NCI-H146 treated with DMSO at 0.1 percent for 48 hours (cell line): ENCODE measurements around the gene RTF2.

Source experiments
- DNase-seq: peaks from one replicate; lab custom pipeline; 2025; ENCODE audit not compliant: unreplicated experiment; lab: John Stamatoyannopoulos, UW

Gene RTF2

DNA sequence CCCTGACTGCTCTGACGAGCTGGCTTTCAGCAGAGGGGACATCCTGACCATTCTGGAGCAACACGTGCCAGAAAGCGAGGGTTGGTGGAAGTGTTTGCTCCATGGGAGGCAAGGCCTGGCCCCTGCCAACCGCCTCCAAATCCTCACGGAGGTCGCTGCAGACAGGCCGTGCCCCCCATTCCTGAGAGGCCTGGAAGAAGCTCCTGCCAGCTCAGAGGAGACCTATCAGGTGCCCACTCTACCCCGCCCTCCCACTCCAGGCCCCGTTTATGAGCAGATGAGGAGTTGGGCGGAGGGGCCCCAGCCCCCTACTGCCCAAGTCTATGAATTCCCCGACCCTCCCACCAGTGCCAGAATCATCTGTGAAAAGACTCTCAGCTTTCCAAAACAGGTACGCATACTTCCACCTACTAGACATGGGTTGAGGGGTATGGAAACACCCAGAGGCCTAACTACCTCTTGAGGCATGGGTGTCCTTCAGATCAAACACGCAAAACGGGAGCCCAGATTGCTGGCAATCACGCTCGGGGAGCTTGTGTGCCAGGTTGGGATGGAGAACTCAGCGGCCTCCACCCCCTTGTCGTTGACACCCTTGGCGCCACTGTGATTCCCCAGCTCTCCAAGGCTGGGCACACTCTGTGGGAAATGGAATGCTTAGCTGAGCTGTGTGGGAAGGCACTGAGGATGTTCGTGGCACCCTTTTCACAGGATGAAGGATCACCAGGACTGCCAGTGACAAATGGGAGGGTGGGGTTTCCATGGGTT is 31.0 kb upstream of the RTF2 start:
- DNase-seq: no peak

DNA sequence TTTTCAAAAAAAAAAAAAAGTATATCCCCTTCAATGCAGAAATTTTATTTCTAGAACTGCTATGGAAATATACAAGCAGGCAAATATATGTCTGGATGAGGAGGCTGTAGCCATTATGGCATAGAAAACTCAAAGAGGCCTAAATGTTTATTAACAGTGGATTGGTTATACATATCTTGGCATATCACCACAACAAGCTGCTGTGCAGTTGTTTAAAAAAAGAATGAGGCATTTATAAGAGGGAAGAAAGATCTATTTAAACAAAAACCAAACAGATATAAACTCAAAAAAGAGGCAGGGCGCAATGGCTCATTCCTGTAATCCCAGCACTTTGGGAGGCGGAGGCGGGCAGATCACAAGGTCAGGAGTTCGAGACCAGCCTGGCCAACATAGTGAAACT is 30.1 kb upstream of the RTF2 start:
- DNase-seq: no peak

DNA sequence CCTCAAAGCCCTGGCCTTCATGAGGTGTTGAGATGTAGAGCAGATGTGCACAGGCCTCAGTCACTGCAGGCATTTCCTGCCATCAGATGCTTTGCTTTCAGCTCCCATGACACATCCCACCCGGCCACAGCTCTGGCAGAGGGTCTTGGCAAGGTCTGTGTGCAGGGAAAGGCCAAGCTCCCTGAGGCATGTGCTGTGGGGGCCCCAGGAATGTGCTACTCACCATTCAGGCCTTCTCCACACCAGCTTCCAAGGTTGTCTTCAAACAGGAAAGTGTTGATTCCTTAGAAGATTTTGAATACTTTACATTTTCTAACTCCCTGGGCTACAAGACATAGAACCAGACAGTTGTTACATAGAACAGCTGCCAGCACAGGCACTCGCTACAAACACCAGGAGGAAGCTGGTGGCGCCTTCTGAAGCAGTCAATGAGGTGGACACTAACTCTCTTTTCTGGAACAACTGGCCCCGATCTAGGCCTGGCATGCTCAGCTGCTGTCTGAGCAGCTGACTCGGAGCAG is 28.6 kb upstream of the RTF2 start:
- DNase-seq: no peak

DNA sequence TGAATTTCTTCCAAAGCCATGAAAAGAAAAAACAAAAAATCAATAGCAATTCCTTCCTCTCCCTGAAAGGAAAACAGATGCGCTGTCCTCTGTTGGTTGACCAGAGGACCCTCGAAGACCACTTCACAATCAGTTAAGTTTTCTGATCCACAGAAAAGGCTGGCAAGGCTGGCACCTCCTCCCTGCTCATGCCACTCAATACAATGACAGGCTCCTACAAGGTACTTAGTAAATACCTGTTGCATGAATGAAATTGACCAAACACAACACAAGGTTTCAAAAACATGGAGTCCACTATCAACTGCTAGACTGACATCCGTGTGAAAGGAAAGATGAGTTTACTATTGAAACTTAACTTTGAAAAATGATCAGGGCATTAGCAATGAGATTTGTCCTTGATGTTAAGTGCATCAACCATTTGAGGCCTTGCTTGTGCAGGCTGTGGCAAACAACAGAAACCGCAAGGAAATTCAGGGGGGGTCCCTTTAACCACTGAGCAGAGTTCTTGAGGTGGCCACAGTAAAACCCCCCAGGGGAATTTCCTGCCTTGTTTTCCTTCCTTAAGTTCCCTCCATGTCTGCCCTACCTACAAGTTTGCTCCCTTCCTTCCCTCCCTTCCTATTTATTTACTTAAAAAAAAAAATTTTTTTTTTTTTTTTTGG is 27.9 kb upstream of the RTF2 start:
- DNase-seq: no peak

DNA sequence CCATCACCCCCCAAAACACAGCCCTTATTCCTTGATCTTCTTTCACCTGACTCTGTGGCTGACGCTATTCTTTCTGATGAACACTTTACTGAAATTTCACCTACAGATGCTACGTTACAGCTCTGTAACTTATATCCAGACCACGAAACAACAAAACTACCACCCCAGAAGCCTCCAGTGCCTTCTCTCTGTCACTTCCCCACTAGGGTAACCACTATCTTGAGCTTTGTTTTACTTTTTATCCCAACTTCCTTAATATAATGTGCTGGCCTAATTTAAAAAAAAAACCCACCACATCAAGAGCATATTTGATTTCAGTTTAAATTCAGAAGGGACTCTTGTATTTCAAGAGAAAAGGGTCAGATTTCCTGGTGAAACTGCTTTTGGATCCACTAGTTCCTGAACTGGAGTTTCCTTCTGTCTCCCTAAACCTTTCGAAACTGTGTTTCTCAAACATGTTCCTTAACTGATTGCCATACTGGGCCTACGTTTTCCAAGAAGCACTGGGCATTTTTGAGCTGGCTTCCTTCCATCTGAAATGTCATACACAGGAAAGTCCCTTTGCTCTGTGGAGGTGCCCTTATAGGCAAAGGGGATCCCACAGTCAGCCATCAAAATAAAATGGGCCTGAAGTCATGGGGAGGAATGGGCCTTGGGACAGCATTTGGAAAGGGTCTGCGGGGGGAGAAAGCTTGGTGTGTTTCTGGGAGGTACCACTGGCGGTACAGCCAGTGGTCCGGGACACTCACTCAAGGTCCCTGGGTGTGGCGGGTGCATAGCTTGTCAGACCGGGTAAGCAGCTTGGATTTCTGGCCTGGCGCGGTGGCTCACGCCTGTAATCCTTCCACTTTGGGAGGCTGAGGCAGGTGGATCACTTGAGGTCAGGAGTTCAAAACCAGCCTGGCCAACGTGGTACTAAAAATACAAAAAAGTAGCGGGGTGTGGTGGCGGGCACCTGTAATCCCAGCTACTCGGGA is 25.8 kb upstream of the RTF2 start:
- no peak for DNase-seq

DNA sequence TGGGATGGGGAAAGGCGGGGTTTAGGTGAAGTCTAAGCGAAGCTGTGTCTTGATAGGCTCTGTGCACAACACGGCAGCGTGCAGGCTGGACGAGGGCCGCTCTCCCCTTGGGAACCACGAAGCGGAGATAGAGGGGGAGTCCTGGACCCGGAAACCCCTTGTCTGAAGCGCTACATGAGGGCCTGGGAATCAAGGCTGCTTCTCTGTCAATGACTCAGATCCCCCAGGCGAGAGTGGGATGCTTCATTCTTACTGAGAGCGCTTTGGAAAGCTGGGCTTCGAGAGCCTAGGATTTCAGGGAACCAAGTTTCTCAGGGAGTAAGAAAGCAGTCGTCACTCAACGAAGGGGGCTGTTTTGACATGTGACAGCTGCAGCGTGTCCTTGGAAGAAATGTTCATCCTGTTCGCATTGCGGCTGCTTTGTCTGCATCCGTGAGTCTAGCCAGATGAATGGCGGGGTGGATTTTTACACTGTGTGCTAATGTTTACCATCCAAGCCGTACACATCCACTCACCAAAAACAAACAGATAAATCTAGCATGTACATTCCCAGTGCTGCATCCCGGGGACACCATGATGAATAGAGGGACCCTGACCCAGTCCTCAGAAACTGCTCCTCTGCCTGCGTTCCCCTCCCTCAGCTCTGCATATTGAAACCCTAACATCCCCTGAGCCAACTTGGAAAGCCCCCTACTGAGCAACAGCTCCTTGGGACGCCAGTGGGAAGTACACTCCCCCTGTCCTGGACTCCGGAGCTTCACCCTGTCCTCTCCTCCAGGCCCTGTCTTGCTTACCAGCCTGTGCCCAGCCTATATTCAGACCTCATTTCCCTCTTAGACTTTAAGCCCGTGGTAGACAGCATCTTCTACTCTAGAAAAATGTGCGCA is 24.5 kb upstream of the RTF2 start:
- DNase-seq: peak; percentile 28

DNA sequence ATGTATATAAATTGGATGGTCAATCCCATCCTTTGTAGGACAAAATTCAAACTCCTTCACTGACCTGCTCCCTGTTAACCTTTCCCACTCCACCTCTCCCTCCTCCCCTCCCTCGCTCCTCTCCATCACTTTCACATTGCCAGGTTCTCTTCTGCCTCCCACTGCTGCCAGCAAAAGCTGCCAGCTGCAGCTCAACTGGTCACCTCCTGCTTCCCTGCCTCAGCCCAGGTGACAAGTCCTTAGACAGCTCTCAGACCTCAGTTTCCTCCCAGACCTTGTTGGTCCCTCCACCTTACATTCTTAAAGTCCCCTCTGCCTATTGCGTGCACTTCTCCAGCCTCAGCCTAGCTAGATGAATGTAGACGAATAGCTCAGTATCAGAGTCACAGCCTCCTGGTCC is 23.3 kb upstream of the RTF2 start:
- no peak for DNase-seq

DNA sequence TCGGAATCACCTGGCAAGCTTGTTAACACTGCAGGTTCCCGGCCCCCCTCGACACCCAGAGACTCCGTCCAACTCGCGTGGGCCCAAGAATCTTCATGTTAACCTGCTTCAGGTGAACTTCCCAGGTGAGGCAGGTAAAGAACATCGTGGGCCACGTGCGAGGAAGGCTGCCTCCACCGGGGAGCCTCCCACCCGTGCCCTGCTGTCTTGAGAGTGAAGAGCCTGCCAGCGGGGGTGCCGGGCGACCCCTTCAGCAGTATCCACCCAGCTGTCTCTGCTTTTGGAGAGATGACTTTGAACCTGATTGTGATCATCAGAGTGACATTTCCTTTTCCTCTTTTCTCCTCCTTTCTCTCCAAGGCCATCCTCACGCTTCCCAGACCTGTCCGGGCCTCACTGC is 22.9 kb upstream of the RTF2 start:
- DNase-seq: no peak

DNA sequence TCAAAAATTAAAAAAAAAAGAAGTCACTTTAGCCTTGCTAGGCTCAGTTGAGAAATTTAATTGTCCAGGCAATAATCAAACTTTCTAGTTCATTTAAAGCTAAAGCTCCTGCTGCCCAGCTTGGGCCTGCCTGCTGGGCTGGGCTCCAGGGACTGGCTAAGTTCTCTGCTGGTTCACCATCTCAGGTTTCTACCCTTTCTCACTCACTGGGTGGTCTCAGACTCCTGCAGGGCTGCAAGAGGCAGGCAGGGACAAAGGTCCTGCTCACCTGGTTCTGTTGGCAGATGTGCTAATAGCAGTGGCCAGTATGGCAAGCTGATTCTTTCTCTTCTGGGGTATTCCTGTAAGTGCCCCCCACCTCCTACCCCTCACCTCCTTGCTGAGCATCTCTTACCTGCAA is 21.2 kb upstream of the RTF2 start:
- peak; percentile 51 for DNase-seq

DNA sequence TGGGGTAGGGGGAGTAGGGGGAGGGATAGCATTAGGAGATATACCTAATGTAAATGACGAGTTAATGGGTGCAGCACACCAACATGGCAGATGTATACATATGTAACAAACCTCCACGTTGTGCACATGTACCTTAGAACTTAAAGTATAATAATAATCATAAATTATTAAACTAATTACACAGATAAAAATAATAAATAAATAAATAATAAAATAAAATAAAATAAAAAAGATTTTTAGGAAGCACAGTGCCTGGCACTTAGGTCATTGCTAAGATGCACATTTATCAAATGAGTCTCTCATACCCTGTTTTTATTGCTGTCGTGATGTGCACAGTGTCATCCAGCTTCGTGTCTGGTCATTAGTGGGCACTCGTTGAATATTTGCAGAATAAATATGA is 19.0 kb upstream of the RTF2 start:
- DNase-seq: no peak

DNA sequence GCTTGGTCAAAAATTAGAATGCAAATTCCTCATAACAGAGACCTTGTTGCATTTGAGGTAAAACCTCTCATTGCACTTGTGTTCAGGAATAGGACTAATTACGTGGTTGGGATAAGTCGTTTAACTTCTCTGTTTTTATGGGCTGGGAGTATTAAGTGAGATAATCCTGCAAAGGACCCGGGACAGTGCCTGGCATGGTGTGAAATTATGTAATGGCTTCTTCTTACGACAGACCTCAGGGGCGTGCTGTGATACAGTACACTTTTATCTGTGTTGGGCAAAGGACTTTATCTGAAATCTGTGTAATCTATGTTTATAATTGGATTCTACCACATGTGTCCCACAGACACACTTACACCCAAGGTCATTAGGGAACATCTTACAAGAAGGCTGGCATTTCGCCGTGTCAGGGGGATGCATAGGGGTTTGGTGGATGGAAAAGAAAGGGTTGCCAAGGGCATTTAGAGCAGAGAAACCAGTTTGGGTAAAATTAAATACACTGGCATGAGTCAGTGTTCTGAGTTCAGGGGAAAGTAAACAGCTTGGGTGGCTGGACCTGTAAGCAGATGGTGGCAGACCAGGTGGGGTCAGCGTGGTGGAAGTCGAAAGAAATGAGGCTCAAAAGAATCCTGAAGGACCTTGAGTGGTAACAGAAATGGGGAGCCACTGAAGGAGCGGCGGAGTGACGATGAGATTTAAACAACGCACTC is 17.2 kb upstream of the RTF2 start:
- no peak for DNase-seq

DNA sequence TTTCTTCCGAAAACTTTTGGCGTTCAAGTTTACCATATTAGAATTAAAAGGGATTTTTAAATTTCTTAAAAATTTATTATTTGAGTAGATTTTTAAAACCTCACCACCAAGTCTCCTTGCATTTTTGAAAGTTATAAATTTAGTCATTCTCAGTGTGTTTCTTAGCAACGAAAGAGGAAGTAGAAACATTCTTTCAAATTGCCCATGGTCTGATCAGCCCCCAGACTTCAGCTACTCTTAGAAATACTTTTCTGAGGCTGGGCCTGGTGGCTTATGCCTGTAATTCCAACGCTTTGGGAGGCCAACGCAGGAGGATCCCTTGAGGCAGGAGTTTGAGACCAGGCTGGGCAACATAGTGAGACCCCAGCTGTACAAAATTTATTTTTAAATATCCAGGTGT is 15.1 kb upstream of the RTF2 start:
- no peak for DNase-seq

DNA sequence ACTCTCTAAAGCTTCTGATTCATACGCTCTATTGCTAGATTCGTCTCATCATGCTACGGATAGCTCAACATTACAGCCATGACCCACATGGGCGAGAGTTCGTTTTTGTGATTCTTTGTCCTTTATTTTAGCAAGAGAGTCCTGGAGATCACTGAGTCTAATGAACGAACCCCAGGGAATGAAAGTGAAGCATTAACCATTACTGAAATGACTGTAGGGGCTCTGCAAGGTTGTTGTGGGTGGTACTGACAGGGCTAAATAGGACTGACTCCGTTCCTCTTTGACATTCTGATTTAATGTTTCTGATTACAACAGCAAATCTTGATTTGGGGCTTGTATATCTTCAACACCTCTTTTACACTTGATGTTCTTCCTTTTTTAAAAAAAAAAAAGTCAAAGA is 13.7 kb upstream of the RTF2 start:
- no peak for DNase-seq

DNA sequence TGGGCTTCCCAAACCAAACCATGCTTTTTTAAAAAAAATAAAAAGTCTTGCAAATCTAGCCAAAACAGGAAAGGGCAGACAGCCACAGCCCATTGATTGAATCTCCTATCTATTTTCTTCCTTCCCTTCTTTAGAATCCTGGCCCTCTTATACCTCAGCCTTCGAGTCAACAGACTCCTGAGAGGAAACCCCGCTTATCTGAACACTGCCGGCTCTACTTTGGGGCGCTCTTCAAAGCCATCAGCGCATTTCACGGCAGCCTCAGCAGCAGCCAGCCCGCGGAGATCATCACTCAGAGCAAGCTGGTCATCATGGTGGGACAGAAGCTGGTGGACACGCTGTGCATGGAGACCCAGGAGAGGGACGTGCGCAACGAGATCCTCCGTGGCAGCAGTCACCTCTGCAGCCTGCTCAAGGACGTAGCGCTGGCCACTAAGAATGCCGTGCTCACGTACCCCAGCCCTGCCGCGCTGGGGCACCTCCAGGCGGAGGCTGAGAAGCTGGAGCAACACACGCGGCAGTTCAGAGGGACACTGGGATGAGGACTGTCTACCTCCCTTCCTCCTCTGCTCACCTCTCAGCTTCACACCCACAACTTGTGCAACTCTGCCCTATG is 10.1 kb upstream of the RTF2 start:
- DNase-seq: no peak

DNA sequence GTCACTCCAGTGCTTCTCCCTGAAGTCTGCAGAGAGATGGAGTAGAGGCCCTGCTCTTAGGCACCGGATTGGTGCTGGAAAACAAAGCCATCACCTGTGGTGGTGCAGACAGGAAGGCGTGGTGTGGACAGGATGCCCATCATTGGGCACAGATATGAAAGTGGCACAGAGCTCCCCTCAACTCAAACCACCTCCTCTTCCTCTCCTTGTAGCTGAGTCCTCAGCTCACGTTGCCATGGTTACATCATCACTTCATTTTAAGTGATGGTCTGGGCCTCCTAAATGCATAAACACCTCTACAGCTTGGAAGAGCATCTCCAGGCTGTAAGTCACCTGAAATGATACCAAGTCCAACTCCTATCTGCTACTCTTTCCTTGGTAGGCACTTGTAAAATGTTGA is 8.0 kb upstream of the RTF2 start:
- DNase-seq: no peak

DNA sequence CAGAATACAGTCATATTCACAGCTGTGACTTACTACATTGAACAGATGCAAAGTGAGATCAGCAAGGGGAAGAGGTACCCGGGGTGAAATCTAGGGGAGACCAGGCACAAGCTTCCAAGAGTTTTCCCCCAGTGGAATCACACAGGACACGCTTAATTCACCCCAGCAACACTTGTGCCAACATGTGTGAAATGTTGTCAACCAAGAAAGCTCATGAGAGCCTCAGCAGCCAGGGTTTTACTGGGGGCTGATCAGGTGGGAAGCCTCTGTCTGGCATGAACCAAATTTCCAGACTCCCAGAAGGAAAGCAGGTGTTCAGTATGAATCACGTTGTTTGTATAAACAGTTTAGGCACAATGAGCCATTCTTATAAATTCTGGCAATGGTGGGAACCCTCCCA is 6.9 kb upstream of the RTF2 start:
- no peak for DNase-seq

DNA sequence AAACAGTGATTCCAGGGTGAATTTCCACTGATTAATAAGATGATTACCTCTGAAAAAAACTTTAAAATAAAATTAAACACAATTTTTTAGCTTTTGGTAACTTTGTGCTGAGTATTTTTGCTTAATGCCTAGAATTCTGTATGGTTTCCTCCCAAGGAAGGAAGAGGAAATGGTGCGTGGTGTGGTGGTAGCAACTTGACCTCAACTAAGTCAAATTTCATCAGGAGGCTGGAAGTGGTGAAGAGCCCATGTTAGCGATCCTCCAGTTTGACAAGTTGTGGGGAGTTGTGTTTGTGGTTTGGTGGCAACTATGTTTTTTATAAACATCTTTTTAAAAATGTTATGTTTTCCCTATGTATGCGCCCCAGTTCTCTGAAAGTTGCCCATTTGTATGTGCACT is 5.0 kb upstream of the RTF2 start:
- DNase-seq: no peak

DNA sequence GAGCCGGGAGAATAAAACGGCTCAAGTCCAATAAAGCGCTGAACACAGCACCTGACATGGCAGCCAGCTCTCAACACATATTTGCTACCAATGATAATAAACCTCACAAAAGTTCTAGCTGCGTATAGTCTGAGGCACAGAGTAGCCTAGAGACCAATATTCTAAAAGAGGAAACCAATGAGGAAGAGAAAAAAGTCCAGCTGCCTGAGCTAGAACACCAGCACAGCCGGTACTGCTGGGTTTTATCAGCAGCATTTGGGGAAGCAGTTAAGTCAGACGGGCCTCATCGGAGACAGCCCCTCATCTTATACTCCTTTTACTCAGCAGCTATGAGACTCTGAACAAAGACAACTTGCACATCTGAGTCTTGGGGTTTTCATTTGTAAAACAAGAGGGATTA is 2.4 kb upstream of the RTF2 start:
- DNase-seq: no peak

DNA sequence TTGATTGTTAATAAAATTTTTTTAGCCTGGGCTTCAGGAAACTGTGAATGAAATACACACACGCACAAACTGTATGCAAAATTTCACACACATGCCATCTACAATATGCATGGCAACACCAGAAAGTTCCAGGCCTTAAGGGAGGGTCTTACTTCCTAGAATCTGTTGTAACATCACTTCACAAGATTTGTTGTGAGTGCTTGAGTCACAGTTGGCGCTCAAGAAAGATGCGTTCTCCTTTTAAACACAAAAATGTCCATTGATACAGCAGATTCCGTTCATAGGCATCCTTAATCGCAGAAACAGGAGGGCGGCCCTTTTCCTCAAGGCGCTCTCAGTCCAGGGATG is 485 bp upstream of the RTF2 start:
- no peak for DNase-seq

DNA sequence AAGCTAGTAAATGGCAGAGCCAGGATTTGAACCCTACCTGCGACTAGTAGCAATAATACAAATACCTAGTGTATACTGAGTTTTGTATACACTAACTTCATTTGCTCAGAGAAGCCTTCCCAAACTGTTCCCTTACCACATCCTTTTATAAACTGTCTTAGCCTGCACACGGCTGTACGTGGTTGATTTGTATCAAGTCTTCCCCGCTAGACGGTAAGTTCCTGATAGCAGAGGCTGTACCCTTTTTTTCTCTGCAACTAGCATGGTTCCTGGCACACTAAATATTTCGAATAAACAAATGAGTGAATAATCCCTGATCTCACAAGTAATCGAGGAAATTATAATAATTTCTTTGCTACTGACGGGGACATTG is 636 bp downstream of the RTF2 start:
- no peak for DNase-seq
